Neutrophil (primary cell): ENCODE results near the gene RSRC2.

Experiments
- H3K27ac ChIP-seq: fragments of 200-600 bp; sonication (generic); 2 replicates; pipeline ENCODE4 v1.5.1; 2016; ENCODE audit warnings: mild to moderate bottlenecking, moderate library complexity
- H3K27me3 ChIP-seq: fragments of 200-600 bp; sonication (generic); 2 replicates; pipeline ENCODE4 v1.6.0; 2016; ENCODE audit warnings: mild to moderate bottlenecking
- H3K36me3 ChIP-seq: fragments of 200-600 bp; sonication (generic); 2 replicates; pipeline ENCODE4 v1.5.1; 2017
- H3K4me1 ChIP-seq, 2 experiments: fragments of 200-600 bp in 1 of 2; sonication (generic) in 1 of 2; 1 replicate in 1 of 2; 2 replicates in 1 of 2; pipeline versions ENCODE4 v1.5.1 to v1.6.1; 2013 to 2016; ENCODE audit warnings: low read depth in 1 of 2, low read length in 1 of 2, mild to moderate bottlenecking in 1 of 2, moderate library complexity in 1 of 2; ENCODE audit not compliant: control insufficient read depth in 1 of 2, insufficient read depth in 1 of 2
- H3K4me3 ChIP-seq, 2 experiments: fragments of 200-600 bp in 1 of 2; sonication (generic) in 1 of 2; 1 replicate in 1 of 2; 2 replicates in 1 of 2; pipeline ENCODE4 v1.5.1; 2013 to 2016; ENCODE audit warnings: low read depth in 1 of 2, low read length in 1 of 2, mild to moderate bottlenecking in 1 of 2, moderate library complexity in 1 of 2
- H3K9me3 ChIP-seq: fragments of 200-600 bp; sonication (generic); 2 replicates; pipeline ENCODE4 v1.5.1; 2016
- TF ChIP-seq, protein P1 (sequence below): fragments of 200-600 bp; sonication (generic); IDR thresholded peaks from 2 replicates; pipeline ENCODE4 v1.5.1; 2016; ENCODE audit warnings: antibody characterized with exemption

Gene RSRC2

GRCh38 chr12:122560138-122560537 lies 33.4 kb upstream of the RSRC2 start:
- Histone ChIP-seq H3K4me3 (no peak overlapping the region), H3K36me3 (peaks cover 56% of the 10 kb centered on the region), H3K4me1 (no peaks in the 10 kb centered on the region), H3K27me3 (no peaks in the 10 kb centered on the region), H3K27ac (no peak overlapping the region), H3K9me3 (no peaks in the 10 kb centered on the region)
- TF ChIP-seq, protein P1, sequence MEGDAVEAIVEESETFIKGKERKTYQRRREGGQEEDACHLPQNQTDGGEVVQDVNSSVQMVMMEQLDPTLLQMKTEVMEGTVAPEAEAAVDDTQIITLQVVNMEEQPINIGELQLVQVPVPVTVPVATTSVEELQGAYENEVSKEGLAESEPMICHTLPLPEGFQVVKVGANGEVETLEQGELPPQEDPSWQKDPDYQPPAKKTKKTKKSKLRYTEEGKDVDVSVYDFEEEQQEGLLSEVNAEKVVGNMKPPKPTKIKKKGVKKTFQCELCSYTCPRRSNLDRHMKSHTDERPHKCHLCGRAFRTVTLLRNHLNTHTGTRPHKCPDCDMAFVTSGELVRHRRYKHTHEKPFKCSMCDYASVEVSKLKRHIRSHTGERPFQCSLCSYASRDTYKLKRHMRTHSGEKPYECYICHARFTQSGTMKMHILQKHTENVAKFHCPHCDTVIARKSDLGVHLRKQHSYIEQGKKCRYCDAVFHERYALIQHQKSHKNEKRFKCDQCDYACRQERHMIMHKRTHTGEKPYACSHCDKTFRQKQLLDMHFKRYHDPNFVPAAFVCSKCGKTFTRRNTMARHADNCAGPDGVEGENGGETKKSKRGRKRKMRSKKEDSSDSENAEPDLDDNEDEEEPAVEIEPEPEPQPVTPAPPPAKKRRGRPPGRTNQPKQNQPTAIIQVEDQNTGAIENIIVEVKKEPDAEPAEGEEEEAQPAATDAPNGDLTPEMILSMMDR, result no peak

DNA sequence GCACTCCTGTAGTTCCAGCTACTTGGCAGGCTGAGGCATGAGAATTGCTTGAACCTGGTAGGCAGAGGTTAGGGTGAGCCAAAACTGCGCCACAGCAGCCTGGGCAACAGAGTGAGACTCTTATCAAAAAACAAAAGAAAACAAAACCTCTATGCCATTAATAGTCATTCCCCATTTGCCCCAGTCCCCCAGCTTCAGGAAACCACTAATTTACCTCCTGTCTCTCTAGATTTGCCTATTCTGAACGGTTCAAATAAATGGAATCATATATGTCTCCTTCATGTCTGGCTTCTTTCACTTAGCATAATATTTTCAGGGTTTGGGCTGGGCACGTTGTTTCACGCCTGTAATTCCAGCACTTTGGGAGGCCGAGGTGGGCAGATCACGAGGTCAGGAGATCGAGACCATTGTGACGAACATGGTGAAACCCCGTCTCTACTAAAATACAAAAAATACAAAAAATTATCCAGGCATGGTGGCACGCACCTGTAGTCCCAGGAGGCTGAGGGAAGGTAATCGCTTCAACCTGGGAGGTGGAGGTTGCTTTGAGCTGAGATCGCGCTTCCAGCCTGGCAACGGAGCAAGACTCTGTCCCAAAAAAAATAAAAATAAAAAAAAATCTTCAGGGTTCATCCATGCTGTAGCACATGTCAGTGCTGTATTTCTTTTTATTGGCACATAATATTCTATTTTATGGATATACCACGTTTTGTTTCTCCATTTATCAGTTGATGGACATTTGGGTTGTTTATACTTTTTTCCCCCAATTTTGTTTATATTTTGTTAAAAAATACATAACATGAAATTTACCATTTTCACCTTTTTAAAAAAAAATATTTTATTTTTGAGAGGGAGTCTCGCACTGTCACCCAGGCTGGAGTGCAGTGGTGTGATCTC lies 32.3 kb upstream of the RSRC2 start:
- Histone ChIP-seq H3K4me3 (no peak overlapping the region), H3K27ac (no peak overlapping the region)
- TF ChIP-seq, protein P1, result no peak

GRCh38 chr12:122547330-122547729 lies 20.6 kb upstream of the RSRC2 start:
- H3K9me3 ChIP-seq, result no peaks in the 10 kb centered on the region
- no peaks in the 10 kb centered on the region for H3K27me3 ChIP-seq
- TF ChIP-seq, protein P1, result no peak
- no peak overlapping the region for H3K27ac ChIP-seq
- no peak overlapping the region for H3K4me3 ChIP-seq
- H3K36me3 ChIP-seq, result peaks cover 53% of the 10 kb centered on the region
- no peaks in the 10 kb centered on the region for H3K4me1 ChIP-seq

More for the DNA sequence above, 32.3 kb upstream of the RSRC2 start:
- Histone ChIP-seq H3K27me3 (no peaks in the 10 kb centered on the region), H3K4me1 (no peaks in the 10 kb centered on the region), H3K9me3 (no peaks in the 10 kb centered on the region), H3K36me3 (peaks cover 61% of the 10 kb centered on the region)

DNA sequence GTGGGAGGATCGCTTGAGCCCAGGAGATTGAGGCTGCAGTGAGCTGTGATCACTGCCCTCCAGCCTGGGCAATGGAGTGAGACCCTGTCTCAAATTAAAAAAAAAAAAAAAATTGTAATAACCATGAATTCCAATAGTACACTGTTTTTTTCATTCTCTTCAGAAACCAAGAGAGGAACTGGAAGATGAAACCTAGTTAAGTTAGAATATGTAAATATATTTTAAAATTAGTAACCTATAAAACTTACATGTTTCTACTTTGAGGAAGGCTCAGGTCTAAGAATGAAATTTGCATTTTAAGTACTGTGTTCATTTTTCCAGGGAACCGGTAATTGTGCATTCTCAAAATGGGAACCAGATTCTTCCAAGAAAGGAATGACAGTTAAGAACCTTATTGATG lies 19.1 kb upstream of the RSRC2 start:
- H3K36me3 ChIP-seq, result peaks cover 46% of the 10 kb centered on the region
- no peaks in the 10 kb centered on the region for H3K27me3 ChIP-seq
- H3K4me3 ChIP-seq, result no peak overlapping the region
- TF ChIP-seq, protein P1, result no peak
- H3K4me1 ChIP-seq, result no peaks in the 10 kb centered on the region
- no peaks in the 10 kb centered on the region for H3K9me3 ChIP-seq
- no peak overlapping the region for H3K27ac ChIP-seq

DNA sequence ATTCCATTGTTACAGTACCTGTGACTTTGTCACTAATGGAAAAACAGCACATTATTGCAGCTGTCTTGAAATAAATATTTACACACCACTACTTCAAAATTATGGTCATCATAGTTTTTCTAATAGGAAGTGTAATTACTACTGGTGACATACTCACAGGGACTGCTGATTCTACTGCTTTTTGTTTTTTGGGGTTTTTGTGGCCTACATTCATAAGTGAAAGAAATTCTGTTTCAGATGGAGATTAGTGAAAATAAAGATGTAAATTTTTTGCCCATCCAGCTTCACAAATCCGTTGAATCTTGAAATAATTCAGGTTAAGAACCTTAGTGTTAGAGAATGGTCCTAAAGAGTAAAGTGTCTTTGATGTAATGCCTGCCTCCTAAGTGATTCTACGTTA lies 17.8 kb upstream of the RSRC2 start:
- Histone ChIP-seq H3K4me3 (no peak overlapping the region), H3K9me3 (no peaks in the 10 kb centered on the region), H3K36me3 (peaks cover 41% of the 10 kb centered on the region), H3K27ac (no peak overlapping the region), H3K27me3 (no peaks in the 10 kb centered on the region), H3K4me1 (no peaks in the 10 kb centered on the region)
- TF ChIP-seq, protein P1, result no peak
